ENCODE results near the gene ELAVL1.

The ELAVL1 gene

GRCh38 chr19:7933411-7933810, 72.0 kb downstream of the ELAVL1 start:
- DNase-seq (ENCODE audit: low spot score): no peak

GRCh38 chr19:7932930-7933300, 72.5 kb downstream of the ELAVL1 start:
- no peak for DNase-seq (ENCODE audit: low spot score)

- DNase-seq (ENCODE audit: low spot score): no peak
Observed at GRCh38 chr19:7932276-7932929, 73.0 kb downstream of the ELAVL1 start.

- no peak for DNase-seq (ENCODE audit: low spot score)
Observed at GRCh38 chr19:7931221-7932061, 74.0 kb downstream of the ELAVL1 start.

GRCh38 chr19:7930765-7931164, 74.7 kb downstream of the ELAVL1 start:
- no peak for DNase-seq (ENCODE audit: low spot score)

GRCh38 chr19:7930030-7930429, 75.4 kb downstream of the ELAVL1 start:
- DNase-seq (ENCODE audit: low spot score): peak; percentile 54

GRCh38 chr19:7928741-7929701, 76.4 kb downstream of the ELAVL1 start:
- DNase-seq (ENCODE audit: low spot score): peak; percentile 83

GRCh38 chr19:7928334-7928706, 77.1 kb downstream of the ELAVL1 start:
- no peak for DNase-seq (ENCODE audit: low spot score)

- DNase-seq (ENCODE audit: low spot score): no peak
Observed at GRCh38 chr19:7927605-7928333, 77.7 kb downstream of the ELAVL1 start.

GRCh38 chr19:7926727-7927604, 78.5 kb downstream of the ELAVL1 start:
- DNase-seq (ENCODE audit: low spot score): no peak

- peak; percentile 65 for DNase-seq (ENCODE audit: low spot score)
Observed at GRCh38 chr19:7926021-7926726, 79.3 kb downstream of the ELAVL1 start, which contains the start of gene CTXN1. CTXN1 (minus strand) TSS chr19:7926135; CDS start chr19:7925538, 597 bp downstream.

GRCh38 chr19:7925171-7925851, 80.1 kb downstream of the ELAVL1 start:
- DNase-seq (ENCODE audit: low spot score): peak; percentile 77

GRCh38 chr19:7924651-7925170, 80.7 kb downstream of the ELAVL1 start:
- DNase-seq (ENCODE audit: low spot score): no peak

GRCh38 chr19:7924241-7924640, 81.2 kb downstream of the ELAVL1 start:
- DNase-seq (ENCODE audit: low spot score): no peak

GRCh38 chr19:7923295-7924191, 81.9 kb downstream of the ELAVL1 start:
- DNase-seq (ENCODE audit: low spot score): no peak

- DNase-seq (ENCODE audit: low spot score): no peak
Observed at GRCh38 chr19:7922836-7923195, 82.6 kb downstream of the ELAVL1 start.

GRCh38 chr19:7921967-7922835, 83.2 kb downstream of the ELAVL1 start:
- no peak for DNase-seq (ENCODE audit: low spot score)

All from kidney tubule cell (primary cell).